RWPE1 (cell line): ENCODE results near the gene LFNG.

Experiments used
- CTCF ChIA-PET: fragments of 350-600 bp; sonication (Branson Sonifier 250); formaldehyde crosslinking; extraction: SDS; loops from one replicate; lab custom pipeline; 2021; lab: Yijun Ruan, JAX
- POLR2A ChIA-PET: fragments of 400-600 bp; formaldehyde crosslinking; extraction: SDS; loops from one replicate; lab custom pipeline; 2020; ENCODE audit warnings: antibody characterized with exemption; ENCODE audit not compliant: low non-redundant PET; lab: Yijun Ruan, JAX
- DNase-seq: peaks from one replicate; pipeline ENCODE4 v3.0.0; 2012; ENCODE audit warnings: low spot score
- H3K27ac ChIP-seq: fragments of 450-650 bp; 2 replicates; pipeline ENCODE4 v1.5.1; 2017
- CTCF ChIP-seq: fragments of 450-650 bp; conservative IDR thresholded peaks from 2 replicates; pipeline ENCODE4 v1.5.1; 2017; ENCODE audit warnings: low read depth, mild to moderate bottlenecking

Gene LFNG

GRCh38 chr7:2571409-2571808 is 51.8 kb downstream of the LFNG start:
- H3K27ac ChIP-seq: no peak overlapping the region
- ChIA-PET CTCF (interaction anchor here (0.6 kb wide), 1 partner anchor 12 kb away, joined by 4 read pairs; no protein-coding TSS in a partner anchor), POLR2A (no interaction called here)
- TF ChIP-seq CTCF: no peak
- no peak for DNase-seq

- POLR2A ChIA-PET: interaction anchor here (0.6 kb wide), 2 partner anchors 16 to 61 kb away, joined by 3 read pairs; no protein-coding TSS in a partner anchor
- peak; percentile 63 for DNase-seq
- CTCF ChIA-PET: interaction anchor here (0.7 kb wide), 1 partner anchor 12 kb away, joined by 3 read pairs; no protein-coding TSS in a partner anchor
Measured at GRCh38 chr7:2572101-2572842, 52.7 kb downstream of the LFNG start.

GRCh38 chr7:2573761-2574160 is 54.2 kb downstream of the LFNG start:
- ChIA-PET CTCF (interaction anchor here (1.1 kb wide), 1 partner anchor 97 kb away, joined by 3 read pairs; no protein-coding TSS in a partner anchor), POLR2A (no interaction called here)
- no peak for DNase-seq
- TF ChIP-seq CTCF: no peak
- no peak overlapping the region for H3K27ac ChIP-seq

More at GRCh38 chr7:2572101-2572842, 52.7 kb downstream of the LFNG start:
- H3K27ac ChIP-seq: peak overlapping the region; percentile 26; the same call in 1 of the 2 replicates
- TF ChIP-seq CTCF: no peak

GRCh38 chr7:2575046-2575732 is 55.6 kb downstream of the LFNG start:
- no peak for DNase-seq
- ChIA-PET POLR2A (no interaction called here), CTCF (interaction anchor here (0.7 kb wide), 1 partner anchor 318 kb away, joined by 3 read pairs; no protein-coding TSS in a partner anchor)
- no peak overlapping the region for H3K27ac ChIP-seq
- no peak for TF ChIP-seq CTCF

GRCh38 chr7:2575733-2576340 is 56.3 kb downstream of the LFNG start:
- DNase-seq: no peak
- CTCF ChIA-PET: no interaction called here
- POLR2A ChIA-PET: no interaction called here
- TF ChIP-seq CTCF: no peak
- H3K27ac ChIP-seq: no peak overlapping the region
